ENCODE measurements around the gene RASSF4.

RASSF4 gene

DNA sequence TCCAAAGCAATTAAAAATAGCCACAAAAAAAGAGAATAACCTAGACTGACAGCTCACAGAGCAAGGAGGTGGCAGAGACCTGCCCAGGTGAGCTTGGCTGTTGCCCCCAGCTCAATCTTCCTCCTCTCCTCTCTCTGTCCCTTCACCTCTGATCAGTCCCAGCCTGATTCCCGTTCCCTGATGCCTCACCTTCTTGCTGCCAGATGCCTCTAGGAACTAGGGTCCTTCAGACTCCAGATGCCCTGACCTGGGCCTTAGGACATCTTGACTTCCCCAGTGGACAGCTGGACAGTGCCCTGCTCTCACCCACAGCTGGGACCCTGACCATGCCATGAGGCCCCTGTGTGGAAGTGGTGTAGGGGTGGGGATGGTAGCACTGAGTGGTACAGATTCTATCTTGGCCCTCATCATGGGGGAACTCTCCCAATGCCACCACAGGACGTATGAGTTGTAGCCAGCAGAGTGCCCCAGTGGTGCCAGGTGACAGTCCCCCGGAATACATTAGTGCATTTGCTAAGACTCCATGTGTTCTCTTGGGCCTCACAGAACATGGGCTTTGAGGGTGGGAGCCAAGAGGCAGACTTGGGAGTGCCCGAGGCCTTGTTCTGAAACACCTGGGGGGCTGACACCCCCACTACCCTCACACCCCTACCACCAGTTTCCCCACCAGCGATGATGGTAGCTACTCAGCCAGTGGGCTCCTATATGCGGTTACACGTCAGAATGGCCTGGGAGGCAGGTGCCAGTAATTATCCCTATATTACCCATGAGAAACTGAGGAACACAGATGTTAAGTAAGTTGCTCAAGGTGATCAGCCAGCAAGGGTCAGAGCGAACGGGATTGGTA lies 17.0 kb downstream of the RASSF4 start:
- DNase-seq (ENCODE audit: low spot score) = no peak

DNA sequence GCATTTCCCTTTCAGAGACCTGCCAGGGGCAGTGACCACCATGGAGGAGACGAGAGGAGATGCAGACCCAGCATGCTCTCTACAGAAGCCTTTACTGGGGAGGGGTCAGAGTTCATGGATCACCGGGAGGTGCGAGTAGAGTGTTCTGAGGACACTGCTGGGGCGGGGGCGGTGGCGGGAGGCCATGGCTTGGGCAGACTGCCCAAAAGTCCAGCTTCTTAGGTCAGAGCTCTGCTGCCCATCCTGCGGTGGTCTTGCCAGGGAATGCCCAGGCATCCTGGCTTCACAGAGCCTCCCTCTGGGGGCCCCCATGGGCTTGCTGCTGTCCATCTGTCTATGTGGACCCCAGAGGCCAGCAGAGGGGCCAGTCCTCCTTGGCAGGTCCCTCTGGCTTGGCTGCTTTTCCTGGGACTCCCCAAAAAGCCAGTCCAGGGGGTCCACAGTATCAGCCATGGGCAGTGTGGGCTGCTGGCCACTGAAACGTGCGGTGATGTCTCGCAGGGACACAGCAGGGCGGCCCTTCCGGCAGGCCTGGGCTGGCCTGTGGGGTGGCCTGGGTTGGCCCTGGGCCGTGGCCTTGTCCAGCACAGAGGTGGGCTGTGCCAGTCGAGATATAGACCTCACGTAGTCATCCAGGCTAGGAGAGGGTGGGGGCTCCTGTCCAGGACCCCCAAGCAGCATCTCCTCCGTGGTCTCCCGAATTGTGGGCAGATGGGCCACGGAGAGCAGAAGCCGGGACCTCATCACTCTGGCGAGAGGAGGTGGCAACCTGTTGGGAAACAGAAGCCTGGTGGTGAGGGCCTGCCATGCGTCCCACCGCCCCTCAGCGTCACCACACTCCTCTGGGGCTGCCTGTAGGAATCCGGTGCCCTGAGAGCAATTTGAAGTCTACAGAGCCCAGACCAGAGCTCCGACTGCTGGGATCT lies 17.9 kb downstream of the RASSF4 start:
- DNase-seq (ENCODE audit: low spot score) = peak; percentile 14

DNA sequence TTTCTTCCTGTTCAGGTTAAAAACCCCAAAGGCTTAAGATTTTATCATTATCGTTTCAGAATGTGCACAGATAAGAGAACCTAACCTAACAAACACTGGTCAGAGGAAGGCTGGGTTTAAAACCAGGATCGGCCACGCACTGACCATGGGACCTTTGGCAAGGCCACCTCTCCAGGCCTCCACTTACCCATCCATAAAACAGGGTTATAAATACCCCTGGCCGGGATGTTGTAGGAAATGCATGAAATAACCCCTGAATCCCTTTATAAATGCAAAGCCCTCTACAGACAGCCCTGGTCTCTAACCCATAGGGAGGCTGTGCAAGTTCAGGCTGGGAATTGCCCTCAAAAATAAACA lies 18.6 kb downstream of the RASSF4 start:
- no peak for DNase-seq (ENCODE audit: low spot score)

DNA sequence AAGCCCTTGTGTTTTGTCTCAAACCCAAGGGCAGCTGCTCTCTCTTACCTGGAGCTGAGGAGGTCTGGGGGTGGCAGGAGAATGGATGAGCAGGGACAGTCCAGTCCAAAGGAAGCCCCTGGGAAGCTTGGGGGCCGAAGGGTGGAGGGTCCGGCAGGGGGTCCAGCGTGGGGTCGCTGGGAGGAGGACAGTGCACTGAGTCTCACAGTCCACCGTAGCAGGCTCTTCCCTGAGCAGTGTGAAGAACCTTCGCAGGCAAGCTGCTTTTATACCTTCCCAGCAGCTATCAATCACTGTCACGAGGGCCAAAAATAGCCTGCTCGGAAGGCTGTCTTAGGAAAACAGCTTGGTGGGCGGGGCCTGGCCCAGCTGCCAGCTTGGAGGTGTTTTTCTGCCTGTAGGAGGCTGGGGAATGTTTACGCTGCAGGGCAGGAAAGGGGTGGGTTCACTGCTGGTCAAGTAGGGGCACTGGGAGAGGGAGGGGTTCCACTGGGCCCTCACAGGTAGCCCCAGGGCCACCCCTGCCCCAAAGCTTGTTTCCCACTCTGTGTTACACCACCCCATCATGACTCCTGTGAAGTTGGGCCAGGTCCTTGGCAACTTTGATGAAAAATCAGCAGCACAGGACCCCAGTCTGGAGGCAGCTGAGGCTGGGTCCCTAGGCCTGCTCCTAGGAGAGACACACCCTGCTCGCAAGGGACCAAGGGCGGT lies 19.1 kb downstream of the RASSF4 start, which contains the start of gene DEPP1:
Gene DEPP1, minus strand, starts transcription at position 240 of the 711 bp plus-strand sequence. CDS start 779 bp downstream, outside the sequence.
- DNase-seq (ENCODE audit: low spot score) = peak; percentile 97

- DNase-seq (ENCODE audit: low spot score) = peak; percentile 26
Measured at GRCh38 chr10:44979281-44980191, 19.9 kb downstream of the RASSF4 start.

DNA sequence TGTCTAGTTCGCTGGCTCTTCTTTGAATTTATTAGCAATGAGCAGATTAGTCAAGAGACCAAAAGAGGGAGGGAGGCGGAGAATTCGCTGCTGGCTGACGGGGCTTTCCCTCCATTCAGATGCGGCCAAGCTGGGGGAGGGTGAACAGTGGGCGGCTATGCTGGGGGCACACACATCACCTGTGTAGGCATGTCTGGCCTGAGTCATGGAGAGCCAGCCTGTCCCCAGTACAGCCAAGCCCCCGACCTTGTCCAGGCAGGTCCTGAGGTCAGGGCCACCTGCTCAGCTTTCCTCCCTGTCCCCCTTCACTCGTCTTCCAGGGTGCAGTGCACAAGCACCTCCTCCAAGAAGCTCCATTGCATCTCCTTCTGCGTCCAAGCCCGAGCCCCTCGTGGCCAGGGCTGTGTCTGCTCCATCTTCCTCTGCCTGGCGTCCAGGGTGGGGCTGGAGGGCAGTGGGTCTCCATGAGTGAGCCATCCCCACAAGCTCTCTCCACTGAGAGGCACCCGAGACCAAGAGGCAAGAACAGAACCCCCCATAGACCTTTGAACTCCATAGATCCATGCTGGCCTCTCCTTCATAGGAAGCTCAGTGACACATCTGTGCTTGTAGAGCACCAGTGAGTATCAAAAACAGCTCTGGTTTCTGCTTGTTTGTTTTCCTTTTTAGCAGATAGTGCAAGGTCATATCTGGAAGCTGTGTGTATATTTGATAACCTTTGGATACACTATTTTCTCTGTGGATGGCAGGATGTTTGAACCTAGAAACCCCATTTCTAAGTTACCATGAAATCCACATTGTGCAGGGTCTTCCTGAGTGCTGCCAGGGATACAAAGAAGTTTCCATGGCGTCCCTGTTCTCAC lies 20.9 kb downstream of the RASSF4 start:
- DNase-seq (ENCODE audit: low spot score) = peak; percentile 71

- DNase-seq (ENCODE audit: low spot score) = peak; percentile 93
Measured at GRCh38 chr10:44981172-44982113, 21.8 kb downstream of the RASSF4 start.

GRCh38 chr10:44982114-44982460 lies 22.5 kb downstream of the RASSF4 start:
- peak; percentile 65 for DNase-seq (ENCODE audit: low spot score)

DNA sequence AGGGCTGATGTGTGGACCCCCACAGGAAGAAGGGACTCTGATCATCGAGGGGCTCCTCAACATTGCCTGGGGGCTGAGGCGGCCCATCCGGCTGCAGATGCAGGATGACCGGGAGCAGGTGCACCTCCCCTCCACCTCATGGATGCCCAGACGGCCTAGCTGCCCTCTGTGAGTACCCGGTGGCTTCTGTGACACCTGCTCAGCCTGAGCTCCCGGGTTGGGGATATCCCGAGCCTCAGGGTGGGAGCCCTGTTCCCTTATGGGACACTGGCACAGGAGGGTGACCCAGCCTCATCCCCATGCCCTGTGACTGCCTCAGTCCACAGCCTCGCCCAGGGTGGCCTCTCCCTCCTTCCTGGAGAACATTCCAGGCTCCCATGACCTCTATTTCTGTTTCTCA lies 22.9 kb downstream of the RASSF4 start:
- DNase-seq (ENCODE audit: low spot score) = no peak

- no peak for DNase-seq (ENCODE audit: low spot score)
Measured at GRCh38 chr10:44983066-44983894, 23.7 kb downstream of the RASSF4 start.

DNA sequence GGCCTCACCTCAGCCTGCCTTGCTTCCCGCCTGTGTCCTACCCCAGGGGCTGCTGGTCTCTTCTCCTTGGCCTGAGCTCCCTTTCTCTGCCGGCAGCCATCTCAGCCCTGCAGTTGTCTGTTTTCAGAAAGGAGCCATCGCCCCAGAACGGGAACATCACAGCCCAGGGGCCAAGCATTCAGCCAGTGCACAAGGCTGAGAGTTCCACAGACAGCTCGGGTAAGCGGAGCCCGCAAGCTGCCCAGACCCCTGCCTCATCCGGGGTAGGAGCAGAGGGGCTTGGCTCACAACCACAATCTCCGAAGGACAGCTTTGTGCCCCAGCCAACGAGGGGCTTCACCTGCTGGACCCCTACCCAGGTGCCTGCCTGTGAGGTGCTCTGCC lies 24.3 kb downstream of the RASSF4 start:
- no peak for DNase-seq (ENCODE audit: low spot score)

- no peak for DNase-seq (ENCODE audit: low spot score)
Measured at GRCh38 chr10:44984671-44985101, 25.1 kb downstream of the RASSF4 start.

DNA sequence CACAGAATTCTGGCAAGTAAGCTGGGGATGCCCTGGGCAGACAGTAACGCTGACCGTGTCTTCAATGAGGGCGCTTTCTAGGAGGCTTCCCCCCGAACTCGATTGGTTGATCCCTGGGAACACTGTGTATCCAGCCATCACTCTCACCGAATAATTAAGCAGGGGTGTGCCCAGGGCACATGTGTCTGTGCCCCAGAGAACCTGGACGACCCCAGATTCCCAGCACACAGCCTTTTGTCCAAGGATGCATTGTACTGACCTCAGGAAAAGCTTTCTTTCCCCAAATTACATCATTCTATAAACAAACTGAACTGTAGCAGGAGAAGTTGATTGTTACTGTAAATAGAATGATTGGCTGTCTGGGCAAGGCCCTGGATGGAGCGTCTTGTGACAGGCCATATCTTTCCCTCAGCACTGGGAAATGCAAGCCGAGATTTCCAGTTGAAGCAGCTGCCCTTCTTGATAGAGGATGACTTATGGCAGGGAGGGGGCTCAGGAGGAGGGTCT lies 25.6 kb downstream of the RASSF4 start:
- no peak for DNase-seq (ENCODE audit: low spot score)

DNA sequence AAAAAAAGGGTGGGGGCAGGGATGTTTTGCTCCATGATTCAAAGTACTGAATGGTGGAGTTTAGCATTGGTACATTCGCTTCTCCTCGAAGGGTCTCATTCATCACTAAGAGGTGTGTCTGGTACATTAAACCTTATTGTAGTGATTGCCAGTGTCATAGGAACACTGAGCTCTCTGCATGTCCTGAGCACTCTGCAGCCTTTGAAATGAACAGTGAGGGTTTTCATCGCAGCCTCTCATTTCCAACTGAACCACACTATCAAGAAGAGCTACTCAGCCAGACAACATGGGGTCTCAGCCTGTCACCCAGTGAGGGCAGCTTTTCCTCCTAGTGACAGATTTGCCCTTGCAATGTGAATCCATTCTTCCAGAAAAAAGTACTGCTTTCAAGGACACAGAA lies 26.6 kb downstream of the RASSF4 start:
- no peak for DNase-seq (ENCODE audit: low spot score)

GRCh38 chr10:44986670-44987069 lies 27.1 kb downstream of the RASSF4 start:
- no peak for DNase-seq (ENCODE audit: low spot score)

DNA sequence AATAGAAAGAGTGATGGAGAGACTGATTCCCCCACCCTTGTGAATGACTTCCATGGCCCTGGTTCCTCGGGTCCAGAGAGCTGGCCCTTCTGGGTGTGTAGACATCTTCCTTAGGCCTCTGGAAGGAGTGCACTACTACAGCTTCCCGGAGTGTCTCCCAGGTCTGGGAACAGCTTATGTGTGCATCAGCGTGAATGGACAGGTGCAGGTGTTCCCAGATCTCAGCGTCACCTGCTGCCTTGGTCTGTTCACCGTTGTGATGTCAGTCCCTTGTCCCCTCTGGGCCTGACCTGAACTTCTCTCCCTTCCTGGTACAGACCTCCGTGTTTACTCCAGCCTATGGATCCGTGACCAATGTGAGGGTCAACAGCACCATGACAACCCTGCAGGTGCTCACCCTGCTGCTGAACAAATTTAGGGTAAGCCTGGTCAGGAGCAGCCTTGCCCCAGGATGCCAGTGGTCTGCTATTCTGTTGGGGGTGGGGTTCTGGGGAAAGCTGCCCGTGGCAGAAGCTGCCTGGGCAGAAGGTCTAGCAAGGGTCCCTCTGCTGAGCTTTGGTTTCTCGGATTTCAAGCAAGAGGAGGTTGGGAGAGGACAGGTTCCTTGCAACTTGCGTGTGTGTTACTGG lies 29.5 kb downstream of the RASSF4 start:
- no peak for DNase-seq (ENCODE audit: low spot score)

- DNase-seq (ENCODE audit: low spot score) = no peak
Measured at GRCh38 chr10:44989597-44990301, 30.1 kb downstream of the RASSF4 start.
